Neural cell (in vitro differentiated cells): ENCODE measurements around the gene INPP4B.

ENCODE experiments used
- EP300 ChIP-seq: fragments of 450-650 bp; conservative IDR thresholded peaks from 2 replicates; pipeline ENCODE4 v1.6.1; 2014; ENCODE audit warnings: antibody characterized with exemption, mild to moderate bottlenecking, moderate library complexity; ENCODE audit not compliant: poor library complexity, severe bottlenecking
- MXI1 ChIP-seq: fragments of 450-650 bp; conservative IDR thresholded peaks from 2 replicates; pipeline ENCODE4 v1.6.1; 2014; ENCODE audit warnings: antibody characterized with exemption, mild to moderate bottlenecking; ENCODE audit not compliant: poor library complexity, severe bottlenecking
- POLR2AphosphoS5 ChIP-seq: IDR thresholded peaks from 2 replicates; pipeline ENCODE4 v1.6.1; 2012
- TAF1 ChIP-seq: IDR thresholded peaks from 2 replicates; pipeline ENCODE4 v1.6.1; 2012; ENCODE audit warnings: low read depth
- TF ChIP-seq, protein P1 (sequence below): fragments of 450-650 bp; IDR thresholded peaks from 2 replicates; pipeline ENCODE4 v1.5.1; 2014; ENCODE audit warnings: antibody characterized with exemption, mild to moderate bottlenecking, moderate library complexity; ENCODE audit not compliant: poor library complexity, severe bottlenecking

DNA sequence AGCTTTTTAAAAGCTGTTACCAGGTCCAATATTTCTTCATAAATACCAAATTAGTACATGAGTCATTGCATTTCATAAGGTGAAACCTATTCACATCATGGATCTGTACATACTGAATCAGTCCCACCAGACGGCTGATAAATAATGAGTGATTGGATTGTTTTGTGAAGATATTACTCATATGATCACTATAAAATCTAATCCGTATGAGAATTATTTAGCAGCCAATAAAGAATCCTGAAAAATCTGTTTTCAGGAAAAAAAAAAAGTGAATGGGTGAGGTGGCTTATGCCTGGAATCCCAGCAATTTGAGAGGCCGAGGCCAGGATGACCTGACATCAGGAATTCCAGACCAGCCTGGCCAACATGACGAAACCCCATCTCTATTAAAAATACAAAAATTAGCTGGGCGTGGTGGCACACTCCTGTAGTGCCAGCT is 438.1 kb downstream of the INPP4B start:
- no peak for TF ChIP-seq MXI1
- TF ChIP-seq, protein P1, sequence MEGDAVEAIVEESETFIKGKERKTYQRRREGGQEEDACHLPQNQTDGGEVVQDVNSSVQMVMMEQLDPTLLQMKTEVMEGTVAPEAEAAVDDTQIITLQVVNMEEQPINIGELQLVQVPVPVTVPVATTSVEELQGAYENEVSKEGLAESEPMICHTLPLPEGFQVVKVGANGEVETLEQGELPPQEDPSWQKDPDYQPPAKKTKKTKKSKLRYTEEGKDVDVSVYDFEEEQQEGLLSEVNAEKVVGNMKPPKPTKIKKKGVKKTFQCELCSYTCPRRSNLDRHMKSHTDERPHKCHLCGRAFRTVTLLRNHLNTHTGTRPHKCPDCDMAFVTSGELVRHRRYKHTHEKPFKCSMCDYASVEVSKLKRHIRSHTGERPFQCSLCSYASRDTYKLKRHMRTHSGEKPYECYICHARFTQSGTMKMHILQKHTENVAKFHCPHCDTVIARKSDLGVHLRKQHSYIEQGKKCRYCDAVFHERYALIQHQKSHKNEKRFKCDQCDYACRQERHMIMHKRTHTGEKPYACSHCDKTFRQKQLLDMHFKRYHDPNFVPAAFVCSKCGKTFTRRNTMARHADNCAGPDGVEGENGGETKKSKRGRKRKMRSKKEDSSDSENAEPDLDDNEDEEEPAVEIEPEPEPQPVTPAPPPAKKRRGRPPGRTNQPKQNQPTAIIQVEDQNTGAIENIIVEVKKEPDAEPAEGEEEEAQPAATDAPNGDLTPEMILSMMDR, result no peak
- TF ChIP-seq TAF1, result no peak
- TF ChIP-seq EP300, result no peak
- TF ChIP-seq POLR2AphosphoS5, result no peak
